ENCODE measurements around the gene OSBPL2. TPM values are rescaled to one million over a fixed set of nuclear protein-coding genes. Genes with fewer than 3 reads are reported as not detected.

OSBPL2 gene
- total RNA-seq, 3 donors from 2014 or later (not counting 1 experiment from before 2014, with no cell fraction given) = 77.9 to 112 (median 104) TPM

GRCh38 chr20:62243906-62244515 is 5.7 kb downstream of the OSBPL2 start:
- ATAC-seq = peak; percentile 32 to 40 (median 37)
- Mint-ChIP-seq H3K9me3 (no peaks in the 10 kb centered on the region), H3K27me3 (ENCODE audit: low read depth in 2 of 2) (no peaks in the 10 kb centered on the region), H3K27ac (peak overlapping the region; percentile 85 to 86), H3K4me3 (peak overlapping the region; percentile 87), H3K4me1 (peaks cover 72 to 76% of the 10 kb centered on the region in 2 donors), H3K36me3 (no peaks in the 10 kb centered on the region)
- H3K36me3 ChIP-seq (ENCODE audit: control insufficient read depth, insufficient read depth, low read length) = peaks cover 10% of the 10 kb centered on the region
- H3K4me1 ChIP-seq (ENCODE audit: control insufficient read depth, insufficient read depth, low read length) = peaks cover 69% of the 10 kb centered on the region
- H3K9me3 ChIP-seq (ENCODE audit: control insufficient read depth, insufficient read depth, low read length) = no peaks in the 10 kb centered on the region
- H3K4me3 ChIP-seq (ENCODE audit: low read length) = no peak overlapping the region
- 56% methylated on average over 18 of the region's 21 CpGs for WGBS (ENCODE audit: insufficient coverage)
- no peak for DNase-seq
- intact Hi-C loops (cut with micrococcal nuclease) = no loop called here
- no peaks in the 10 kb centered on the region for H3K27me3 ChIP-seq (ENCODE audit: control insufficient read depth, insufficient read depth, low read length)
- H3K27ac ChIP-seq (ENCODE audit: low read length) = peak overlapping the region; percentile 63
- no peak for TF ChIP-seq CTCF (IDR thresholded peaks at IDR 0.05)

- 43% methylated on average over 17 of the region's 17 CpGs for WGBS (ENCODE audit: insufficient coverage)
- peak overlapping the region; percentile 85 to 86 for H3K27ac Mint-ChIP-seq
- H3K4me1 Mint-ChIP-seq = peaks cover 66 to 72% of the 10 kb centered on the region in 2 donors
- H3K9me3 Mint-ChIP-seq = no peaks in the 10 kb centered on the region
- H3K4me3 Mint-ChIP-seq = peak overlapping the region; percentile 87
- no peaks in the 10 kb centered on the region for H3K27me3 Mint-ChIP-seq (ENCODE audit: low read depth in 2 of 2)
- ATAC-seq (peak; percentile 59 to 73 (median 70)), DNase-seq (peak in 1 of 2 donors; percentile 35)
- peaks cover 63% of the 10 kb centered on the region for H3K4me1 ChIP-seq (ENCODE audit: control insufficient read depth, insufficient read depth, low read length)
- intact Hi-C loops (cut with micrococcal nuclease) = no loop called here
- H3K27ac ChIP-seq (ENCODE audit: low read length) = peak overlapping the region; percentile 63
- no peaks in the 10 kb centered on the region for H3K9me3 ChIP-seq (ENCODE audit: control insufficient read depth, insufficient read depth, low read length)
- H3K4me3 ChIP-seq (ENCODE audit: low read length) = no peak overlapping the region
- peaks cover 10% of the 10 kb centered on the region for H3K36me3 ChIP-seq (ENCODE audit: control insufficient read depth, insufficient read depth, low read length)
- no peaks in the 10 kb centered on the region for H3K27me3 ChIP-seq (ENCODE audit: control insufficient read depth, insufficient read depth, low read length)
- H3K36me3 Mint-ChIP-seq = no peaks in the 10 kb centered on the region
- TF ChIP-seq CTCF (IDR thresholded peaks at IDR 0.05) = no peak
Observed at GRCh38 chr20:62244644-62245108, 6.4 kb downstream of the OSBPL2 start.

GRCh38 chr20:62245911-62246280 is 7.6 kb downstream of the OSBPL2 start:
- no peaks in the 10 kb centered on the region for H3K27me3 Mint-ChIP-seq (ENCODE audit: low read depth in 2 of 2)
- peaks cover 62 to 69% of the 10 kb centered on the region in 2 donors for H3K4me1 Mint-ChIP-seq
- H3K27ac ChIP-seq (ENCODE audit: low read length) = peak overlapping the region; percentile 13
- H3K4me1 ChIP-seq (ENCODE audit: control insufficient read depth, insufficient read depth, low read length) = peaks cover 57% of the 10 kb centered on the region
- 92% methylated on average over 19 of the region's 19 CpGs for WGBS (ENCODE audit: insufficient coverage)
- no peak overlapping the region for H3K4me3 ChIP-seq (ENCODE audit: low read length)
- intact Hi-C loops (cut with micrococcal nuclease) = no loop called here
- no peaks in the 10 kb centered on the region for H3K9me3 ChIP-seq (ENCODE audit: control insufficient read depth, insufficient read depth, low read length)
- peak overlapping the region; percentile 16 to 86 for H3K27ac Mint-ChIP-seq
- H3K4me3 Mint-ChIP-seq = peak overlapping the region; percentile 87
- peak in 1 of 3 donors; percentile 9 for ATAC-seq
- H3K27me3 ChIP-seq (ENCODE audit: control insufficient read depth, insufficient read depth, low read length) = no peaks in the 10 kb centered on the region
- no peak for TF ChIP-seq CTCF (IDR thresholded peaks at IDR 0.05)
- H3K36me3 Mint-ChIP-seq = no peaks in the 10 kb centered on the region
- H3K9me3 Mint-ChIP-seq = no peaks in the 10 kb centered on the region
- H3K36me3 ChIP-seq (ENCODE audit: control insufficient read depth, insufficient read depth, low read length) = peaks cover 10% of the 10 kb centered on the region
- DNase-seq = no peak

- Histone ChIP-seq H3K27ac (ENCODE audit: low read length) (no peak overlapping the region), H3K9me3 (ENCODE audit: control insufficient read depth, insufficient read depth, low read length) (no peaks in the 10 kb centered on the region), H3K36me3 (ENCODE audit: control insufficient read depth, insufficient read depth, low read length) (peaks cover 10% of the 10 kb centered on the region), H3K4me3 (ENCODE audit: low read length) (no peak overlapping the region), H3K4me1 (ENCODE audit: control insufficient read depth, insufficient read depth, low read length) (peaks cover 54% of the 10 kb centered on the region), H3K27me3 (ENCODE audit: control insufficient read depth, insufficient read depth, low read length) (no peaks in the 10 kb centered on the region)
- peaks cover 60 to 66% of the 10 kb centered on the region in 2 donors for H3K4me1 Mint-ChIP-seq
- peak overlapping the region; percentile 16 to 86 for H3K27ac Mint-ChIP-seq
- DNase-seq = no peak
- 67% methylated on average over 8 of the region's 8 CpGs for WGBS (ENCODE audit: insufficient coverage)
- H3K36me3 Mint-ChIP-seq = no peaks in the 10 kb centered on the region
- H3K27me3 Mint-ChIP-seq (ENCODE audit: low read depth in 2 of 2) = no peaks in the 10 kb centered on the region
- no peaks in the 10 kb centered on the region for H3K9me3 Mint-ChIP-seq
- intact Hi-C loops (cut with micrococcal nuclease) = no loop called here
- peak in 1 of 3 donors; percentile 45 for ATAC-seq
- H3K4me3 Mint-ChIP-seq = peak overlapping the region; percentile 87
- no peak for TF ChIP-seq CTCF (IDR thresholded peaks at IDR 0.05)
Observed at GRCh38 chr20:62246431-62246830, 8.1 kb downstream of the OSBPL2 start.
